Measurements from ENCODE around the gene NDE1.

GRCh38 chr16:15757630-15758251 is 107.7 kb downstream of the NDE1 start:
- TF ChIP-seq CTCF (IDR thresholded peaks at IDR 0.05), result no peak
- TF ChIP-seq POLR2A (IDR thresholded peaks at IDR 0.05), result no peak
